ENCODE results near the gene CNKSR3. TPM values are rescaled to one million over a fixed set of nuclear protein-coding genes. Genes with fewer than 3 reads are reported as not detected.
A peak's percentile ranks its signal among the peaks of the same experiment; 100 is the strongest.

Gene CNKSR3
- total RNA-seq, 1 donor from 2014 or later, result 8.8 TPM

DNA sequence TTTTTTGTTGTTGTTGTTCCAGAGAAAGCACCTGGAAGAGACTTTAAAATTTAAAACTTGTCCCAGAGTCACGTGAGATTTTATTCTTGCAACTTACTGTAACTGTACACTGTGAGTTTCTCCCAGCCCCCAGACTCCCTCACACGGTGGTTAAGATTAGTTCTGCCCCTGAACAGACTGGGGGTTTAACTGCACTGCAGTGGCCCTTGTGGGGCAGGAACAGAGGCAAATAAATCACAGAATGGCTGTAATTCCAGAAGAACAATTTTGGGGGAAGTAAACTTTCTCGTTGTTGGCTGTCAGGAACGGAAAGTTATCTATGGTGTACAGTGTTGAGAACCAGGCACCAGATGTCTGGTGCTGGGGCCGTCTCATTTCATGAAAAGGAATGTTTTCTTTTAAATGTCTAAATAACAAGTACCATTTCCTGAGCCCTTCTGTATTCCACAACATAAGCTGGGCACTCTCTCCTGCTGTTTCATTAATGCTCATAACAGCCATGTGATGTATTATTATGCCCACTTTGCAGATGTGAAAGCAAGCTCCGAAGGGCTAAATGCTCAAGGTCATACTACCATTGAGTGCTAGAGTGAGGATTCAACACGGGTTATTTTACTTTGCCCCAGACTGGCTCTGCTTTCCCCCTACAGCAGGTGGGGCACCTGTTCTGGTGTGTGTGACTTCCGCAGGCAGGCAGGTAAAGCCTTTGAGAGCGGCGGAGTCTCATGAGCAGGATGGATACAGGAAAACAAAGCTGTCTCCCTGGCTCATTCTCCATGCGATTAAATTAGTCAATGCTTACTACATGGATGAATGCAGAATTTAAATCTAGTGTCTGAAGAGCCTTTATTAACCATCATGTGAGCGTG, 30.5 kb downstream of the CNKSR3 start:
- no peak for DNase-seq (ENCODE audit: low spot score)
- no peak overlapping the region for H3K27ac ChIP-seq
- H3K4me1 ChIP-seq, result peaks cover 4% of the 10 kb centered on the region
- H3K4me2 ChIP-seq, result no peak overlapping the region
- H3K79me2 ChIP-seq (ENCODE audit: low read depth), result peaks cover 38% of the 10 kb centered on the region
- H3K36me3 Mint-ChIP-seq, result peaks cover 3% of the 10 kb centered on the region
- H3K4me3 Mint-ChIP-seq, result no peak overlapping the region
- H3K27me3 Mint-ChIP-seq (ENCODE audit: insufficient read depth, low read depth), result peaks cover 5% of the 10 kb centered on the region
- H3K9ac ChIP-seq, result no peak overlapping the region
- no peak overlapping the region for H3K4me3 ChIP-seq
- H3K27ac Mint-ChIP-seq, result peak overlapping the region; percentile 62
- no peaks in the 10 kb centered on the region for H3F3A ChIP-seq (ENCODE audit: low read depth)
- no peaks in the 10 kb centered on the region for H3K36me3 ChIP-seq
- H3K27me3 ChIP-seq, result no peaks in the 10 kb centered on the region
- H3K9me3 ChIP-seq (ENCODE audit: low read depth), result no peaks in the 10 kb centered on the region
- TF ChIP-seq, protein P1, sequence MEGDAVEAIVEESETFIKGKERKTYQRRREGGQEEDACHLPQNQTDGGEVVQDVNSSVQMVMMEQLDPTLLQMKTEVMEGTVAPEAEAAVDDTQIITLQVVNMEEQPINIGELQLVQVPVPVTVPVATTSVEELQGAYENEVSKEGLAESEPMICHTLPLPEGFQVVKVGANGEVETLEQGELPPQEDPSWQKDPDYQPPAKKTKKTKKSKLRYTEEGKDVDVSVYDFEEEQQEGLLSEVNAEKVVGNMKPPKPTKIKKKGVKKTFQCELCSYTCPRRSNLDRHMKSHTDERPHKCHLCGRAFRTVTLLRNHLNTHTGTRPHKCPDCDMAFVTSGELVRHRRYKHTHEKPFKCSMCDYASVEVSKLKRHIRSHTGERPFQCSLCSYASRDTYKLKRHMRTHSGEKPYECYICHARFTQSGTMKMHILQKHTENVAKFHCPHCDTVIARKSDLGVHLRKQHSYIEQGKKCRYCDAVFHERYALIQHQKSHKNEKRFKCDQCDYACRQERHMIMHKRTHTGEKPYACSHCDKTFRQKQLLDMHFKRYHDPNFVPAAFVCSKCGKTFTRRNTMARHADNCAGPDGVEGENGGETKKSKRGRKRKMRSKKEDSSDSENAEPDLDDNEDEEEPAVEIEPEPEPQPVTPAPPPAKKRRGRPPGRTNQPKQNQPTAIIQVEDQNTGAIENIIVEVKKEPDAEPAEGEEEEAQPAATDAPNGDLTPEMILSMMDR (IDR thresholded peaks at IDR 0.05), result no peak
- TF ChIP-seq EZH2 (IDR thresholded peaks at IDR 0.05) (no peak), EZH2phosphoT487 (IDR thresholded peaks at IDR 0.05) (no peak)
- peaks cover 29% of the 10 kb centered on the region for H3K4me1 Mint-ChIP-seq
- peaks cover 2% of the 10 kb centered on the region for H3K9me3 Mint-ChIP-seq
- H4K20me1 ChIP-seq (ENCODE audit: low read depth), result no peaks in the 10 kb centered on the region
- H2AFZ ChIP-seq (replicated peaks), result no peak overlapping the region

DNA sequence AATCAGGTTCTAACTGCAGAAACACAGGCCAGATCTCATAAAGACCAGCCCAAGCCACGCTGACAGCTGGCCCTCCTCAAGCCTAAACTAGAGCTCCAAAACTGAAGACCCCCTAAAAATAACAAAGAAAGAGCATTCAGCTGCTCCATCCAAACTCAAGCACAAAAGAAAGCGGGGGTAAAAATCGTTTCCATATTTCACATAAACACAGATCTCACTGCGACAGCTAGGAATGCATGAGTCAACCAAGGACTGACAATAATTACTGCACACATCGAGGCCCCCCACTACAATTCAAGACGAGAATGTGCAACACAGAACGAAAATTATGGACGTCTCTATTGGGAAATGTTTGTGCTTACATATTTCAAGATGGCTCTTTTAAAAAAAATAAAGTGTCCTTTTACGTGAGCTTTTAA, 31.1 kb downstream of the CNKSR3 start:
- H3K4me2 ChIP-seq, result no peak overlapping the region
- H3K27ac ChIP-seq, result no peak overlapping the region
- Mint-ChIP-seq H3K36me3 (peaks cover 3% of the 10 kb centered on the region), H3K4me1 (peaks cover 29% of the 10 kb centered on the region), H3K9me3 (peaks cover 2% of the 10 kb centered on the region), H3K4me3 (no peak overlapping the region), H3K27ac (no peak overlapping the region), H3K27me3 (ENCODE audit: insufficient read depth, low read depth) (peaks cover 5% of the 10 kb centered on the region)
- TF ChIP-seq, protein P1 (IDR thresholded peaks at IDR 0.05), result no peak
- TF ChIP-seq EZH2 (IDR thresholded peaks at IDR 0.05), result no peak
- no peak for TF ChIP-seq EZH2phosphoT487 (IDR thresholded peaks at IDR 0.05)
- no peak overlapping the region for H3K4me3 ChIP-seq
- H3K27me3 ChIP-seq, result no peaks in the 10 kb centered on the region
- H2AFZ ChIP-seq (replicated peaks), result no peak overlapping the region
- no peaks in the 10 kb centered on the region for H3F3A ChIP-seq (ENCODE audit: low read depth)
- H4K20me1 ChIP-seq (ENCODE audit: low read depth), result no peaks in the 10 kb centered on the region
- no peak overlapping the region for H3K9ac ChIP-seq
- no peaks in the 10 kb centered on the region for H3K36me3 ChIP-seq
- H3K9me3 ChIP-seq (ENCODE audit: low read depth), result no peaks in the 10 kb centered on the region
- peaks cover 38% of the 10 kb centered on the region for H3K79me2 ChIP-seq (ENCODE audit: low read depth)
- DNase-seq (ENCODE audit: low spot score), result no peak
- peaks cover 4% of the 10 kb centered on the region for H3K4me1 ChIP-seq

DNA sequence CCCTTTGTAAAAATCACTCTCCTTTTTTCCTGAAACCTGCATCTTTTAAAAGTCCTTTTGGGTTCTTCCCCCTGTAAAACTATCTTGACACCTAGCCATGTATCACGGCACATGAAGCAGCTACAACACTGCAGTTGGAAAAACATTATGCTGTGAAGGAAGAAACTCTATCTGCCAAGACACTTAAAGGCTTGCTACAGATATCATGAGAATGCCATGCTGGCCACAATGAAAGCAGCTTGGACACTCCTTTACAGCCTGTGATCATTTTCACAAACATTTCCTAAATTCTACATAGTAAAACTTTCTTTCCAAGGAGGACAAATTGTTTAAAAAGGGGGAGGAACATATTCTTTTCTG, 31.8 kb downstream of the CNKSR3 start:
- H3K79me2 ChIP-seq (ENCODE audit: low read depth), result peaks cover 38% of the 10 kb centered on the region
- peaks cover 4% of the 10 kb centered on the region for H3K4me1 ChIP-seq
- Mint-ChIP-seq H3K4me3 (no peak overlapping the region), H3K36me3 (peaks cover 3% of the 10 kb centered on the region), H3K27me3 (ENCODE audit: insufficient read depth, low read depth) (peaks cover 5% of the 10 kb centered on the region), H3K27ac (no peak overlapping the region), H3K4me1 (peaks cover 29% of the 10 kb centered on the region), H3K9me3 (peaks cover 2% of the 10 kb centered on the region)
- no peak overlapping the region for H3K9ac ChIP-seq
- no peak overlapping the region for H3K27ac ChIP-seq
- no peak overlapping the region for H3K4me3 ChIP-seq
- H3K27me3 ChIP-seq, result no peaks in the 10 kb centered on the region
- no peak overlapping the region for H2AFZ ChIP-seq (replicated peaks)
- no peaks in the 10 kb centered on the region for H3K9me3 ChIP-seq (ENCODE audit: low read depth)
- no peak for DNase-seq (ENCODE audit: low spot score)
- H3K4me2 ChIP-seq, result no peak overlapping the region
- H3K36me3 ChIP-seq, result no peaks in the 10 kb centered on the region
- no peaks in the 10 kb centered on the region for H4K20me1 ChIP-seq (ENCODE audit: low read depth)
- H3F3A ChIP-seq (ENCODE audit: low read depth), result no peaks in the 10 kb centered on the region
- TF ChIP-seq EZH2phosphoT487 (IDR thresholded peaks at IDR 0.05) (no peak), EZH2 (IDR thresholded peaks at IDR 0.05) (no peak)
- TF ChIP-seq, protein P1 (IDR thresholded peaks at IDR 0.05), result no peak
